B cell (primary cell): ENCODE measurements around the gene CDC5L.

Experiments
- CTCF ChIP-seq: fragments of 200-600 bp; IDR thresholded peaks from one replicate; pipeline ENCODE4 v1.8.0; 2022; ENCODE audit warnings: antibody characterized with exemption, mild to moderate bottlenecking
- EZH2 ChIP-seq: IDR thresholded peaks from 2 replicates; pipeline ENCODE4 v1.6.1; 2012; ENCODE audit warnings: borderline replicate concordance, low read depth, mild to moderate bottlenecking, moderate library complexity, low read length; ENCODE audit not compliant: insufficient read depth, poor library complexity, severe bottlenecking

GRCh38 chr6:44481056-44481455 is 93.5 kb downstream of the CDC5L start:
- TF ChIP-seq CTCF (no peak), EZH2 (no peak)
